SK-N-MC (cell line): Measurements from ENCODE around the gene KLHDC4.

Experiments used
- DNase-seq: peaks from one replicate; pipeline ENCODE4 v3.0.0-alpha.2; 2011; ENCODE audit warnings: low read depth, low spot score
- H3K27ac ChIP-seq: fragments of 200-600 bp; sonication (generic); 2 replicates; pipeline ENCODE4 v1.5.1; 2016; ENCODE audit warnings: mixed run types
- H3K36me3 ChIP-seq: fragments of 200-600 bp; sonication (generic); 2 replicates; pipeline ENCODE4 v1.6.1; 2017; ENCODE audit warnings: antibody characterized with exemption, low read length, mixed read lengths; ENCODE audit not compliant: insufficient read depth
- H3K4me3 ChIP-seq: fragments of 200-600 bp; sonication (generic); 2 replicates; pipeline ENCODE4 v1.5.1; 2016
- H3K9ac ChIP-seq: fragments of 200-600 bp; sonication (generic); 2 replicates; pipeline ENCODE4 v1.8.0; 2017; ENCODE audit warnings: mixed run types, mixed read lengths; ENCODE audit not compliant: insufficient read length
- H3K9me3 ChIP-seq: fragments of 200-600 bp; sonication (generic); 2 replicates; pipeline ENCODE4 v1.6.1; 2017; ENCODE audit warnings: low read depth, mild to moderate bottlenecking, antibody characterized with exemption, low read length, moderate library complexity, mixed read lengths
- EZH2 ChIP-seq: fragments of 200-600 bp; sonication (generic); IDR thresholded peaks from one replicate; pipeline ENCODE4 v1.6.1; 2017; ENCODE audit warnings: antibody characterized with exemption
- FOXP2 ChIP-seq: optimal IDR thresholded peaks from 2 replicates; pipeline ENCODE3; 2011; ENCODE audit warnings: mild to moderate bottlenecking, moderate library complexity; ENCODE audit not compliant: insufficient read depth; ENCODE audit errors: extremely low read length, control extremely low read depth
- POLR2AphosphoS5 ChIP-seq: IDR thresholded peaks from 2 replicates; pipeline ENCODE4 v1.6.1; 2012; ENCODE audit warnings: mild to moderate bottlenecking, low read depth, low read length, borderline replicate concordance

Gene KLHDC4

DNA sequence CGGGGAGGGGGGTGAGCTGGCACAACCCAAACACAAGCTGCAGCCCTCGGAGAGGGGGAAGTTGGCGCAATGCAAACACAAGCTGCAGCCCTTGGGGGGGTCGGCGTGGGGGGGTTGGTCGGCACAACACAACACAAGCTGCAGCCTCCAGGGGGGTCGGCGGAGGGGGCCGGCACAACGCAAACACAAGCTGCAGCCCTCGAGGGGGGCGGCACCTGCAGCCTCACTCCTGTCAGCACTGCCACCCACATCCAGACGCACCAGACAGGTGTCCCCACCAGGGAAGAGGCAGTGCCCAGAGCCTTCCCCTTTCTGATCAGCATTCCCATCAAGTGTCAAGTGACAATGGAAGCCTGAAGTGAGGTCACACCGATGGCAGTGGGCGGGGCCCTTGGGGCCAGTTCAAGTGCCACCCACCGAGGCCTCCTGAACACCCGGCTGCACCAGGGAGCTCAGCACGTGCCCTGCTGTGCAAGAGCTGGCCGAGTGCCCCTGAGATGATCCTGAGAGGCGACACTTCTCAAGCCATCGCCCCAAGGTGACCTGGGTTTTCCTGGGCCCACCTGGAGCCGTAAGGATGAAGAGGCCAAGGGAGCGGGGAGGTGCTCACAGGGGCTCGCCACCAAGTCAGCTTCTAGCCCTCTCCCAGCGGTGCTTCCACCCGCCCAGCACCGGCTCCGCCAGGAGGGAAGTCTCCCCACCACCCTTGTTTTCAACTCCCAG, 59.3 kb downstream of the KLHDC4 start:
- Histone ChIP-seq H3K9ac (no peak overlapping the region), H3K36me3 (no peaks in the 10 kb centered on the region), H3K27ac (no peak overlapping the region), H3K9me3 (no peaks in the 10 kb centered on the region), H3K4me3 (no peak overlapping the region)
- TF ChIP-seq POLR2AphosphoS5 (no peak), FOXP2 (no peak), EZH2 (no peak)
- DNase-seq: no peak

GRCh38 chr16:87705771-87706277, 60.0 kb downstream of the KLHDC4 start:
- DNase-seq: no peak
- Histone ChIP-seq H3K36me3 (no peaks in the 10 kb centered on the region), H3K9me3 (no peaks in the 10 kb centered on the region), H3K4me3 (no peak overlapping the region), H3K27ac (no peak overlapping the region), H3K9ac (no peak overlapping the region)
- TF ChIP-seq FOXP2: no peak
- no peak for TF ChIP-seq EZH2
- no peak for TF ChIP-seq POLR2AphosphoS5

DNA sequence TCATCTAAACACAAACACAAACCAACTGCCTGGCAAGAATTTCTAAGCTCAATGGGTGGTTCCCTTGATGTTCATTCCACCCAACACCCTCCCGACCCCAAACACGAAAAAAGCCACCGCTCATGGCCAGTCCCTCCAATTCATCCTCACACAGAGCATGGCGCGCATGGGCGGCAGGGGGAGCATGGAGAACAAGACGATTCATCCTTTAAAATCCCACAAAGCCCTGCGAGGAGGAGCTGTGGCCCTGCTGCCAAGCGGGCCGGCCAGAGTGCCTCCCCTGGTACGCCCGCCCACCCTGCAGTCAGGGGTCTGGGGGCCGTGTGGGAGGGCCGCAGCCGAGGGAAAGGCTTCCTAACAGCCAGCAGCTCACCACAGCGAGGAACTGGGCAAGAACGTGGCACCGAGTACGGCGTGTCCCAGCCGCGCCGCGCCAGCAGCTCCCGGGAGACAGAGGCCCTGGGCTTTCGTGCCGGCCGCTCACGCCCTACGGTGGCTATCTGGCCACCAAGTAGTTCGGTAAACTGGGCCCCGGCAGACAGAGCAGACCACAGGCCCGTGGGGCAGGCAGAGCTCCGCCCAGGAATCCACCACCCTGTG, 60.9 kb downstream of the KLHDC4 start:
- no peaks in the 10 kb centered on the region for H3K36me3 ChIP-seq
- no peak for DNase-seq
- TF ChIP-seq FOXP2 (no peak), EZH2 (no peak), POLR2AphosphoS5 (no peak)
- H3K27ac ChIP-seq: no peak overlapping the region
- H3K9me3 ChIP-seq: no peaks in the 10 kb centered on the region
- H3K4me3 ChIP-seq: no peak overlapping the region
- no peak overlapping the region for H3K9ac ChIP-seq

- Histone ChIP-seq H3K27ac (no peak overlapping the region), H3K9ac (no peak overlapping the region), H3K36me3 (no peaks in the 10 kb centered on the region), H3K4me3 (no peak overlapping the region), H3K9me3 (no peaks in the 10 kb centered on the region)
- TF ChIP-seq EZH2: no peak
- TF ChIP-seq POLR2AphosphoS5: no peak
- TF ChIP-seq FOXP2: no peak
- no peak for DNase-seq
Observed at GRCh38 chr16:87703835-87704375, 61.9 kb downstream of the KLHDC4 start.

DNA sequence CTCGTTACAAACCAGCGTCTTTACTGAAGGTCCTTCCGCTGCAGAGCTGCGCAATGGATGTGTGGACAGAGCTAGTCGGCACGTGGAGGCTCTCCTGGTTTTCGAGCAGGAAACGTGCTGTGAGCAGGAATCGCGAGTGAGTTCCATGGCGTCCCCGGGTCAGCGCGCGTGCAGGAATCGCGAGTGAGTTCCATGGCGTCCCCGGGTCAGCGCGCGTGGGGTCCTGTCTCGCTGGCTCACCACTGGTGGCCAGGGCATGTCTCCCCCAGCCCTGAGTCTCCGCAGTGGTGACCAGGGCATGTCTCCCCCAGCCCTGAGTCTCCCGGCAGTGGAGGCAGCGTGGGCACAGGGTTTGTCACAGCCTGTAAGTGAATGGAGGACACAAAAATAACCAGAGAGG, 62.7 kb downstream of the KLHDC4 start:
- Histone ChIP-seq H3K36me3 (no peaks in the 10 kb centered on the region), H3K4me3 (no peak overlapping the region), H3K9ac (no peak overlapping the region), H3K9me3 (no peaks in the 10 kb centered on the region), H3K27ac (no peak overlapping the region)
- no peak for DNase-seq
- no peak for TF ChIP-seq EZH2
- no peak for TF ChIP-seq POLR2AphosphoS5
- TF ChIP-seq FOXP2: no peak

GRCh38 chr16:87702325-87702811, 63.4 kb downstream of the KLHDC4 start:
- H3K4me3 ChIP-seq: no peak overlapping the region
- no peaks in the 10 kb centered on the region for H3K9me3 ChIP-seq
- H3K36me3 ChIP-seq: no peaks in the 10 kb centered on the region
- no peak overlapping the region for H3K9ac ChIP-seq
- TF ChIP-seq POLR2AphosphoS5 (no peak), EZH2 (no peak), FOXP2 (no peak)
- H3K27ac ChIP-seq: no peak overlapping the region
- no peak for DNase-seq

- TF ChIP-seq POLR2AphosphoS5: no peak
- no peak for DNase-seq
- Histone ChIP-seq H3K27ac (no peak overlapping the region), H3K4me3 (no peak overlapping the region), H3K9me3 (no peaks in the 10 kb centered on the region), H3K9ac (no peak overlapping the region), H3K36me3 (no peaks in the 10 kb centered on the region)
Observed at GRCh38 chr16:87701505-87701921, 64.3 kb downstream of the KLHDC4 start.

DNA sequence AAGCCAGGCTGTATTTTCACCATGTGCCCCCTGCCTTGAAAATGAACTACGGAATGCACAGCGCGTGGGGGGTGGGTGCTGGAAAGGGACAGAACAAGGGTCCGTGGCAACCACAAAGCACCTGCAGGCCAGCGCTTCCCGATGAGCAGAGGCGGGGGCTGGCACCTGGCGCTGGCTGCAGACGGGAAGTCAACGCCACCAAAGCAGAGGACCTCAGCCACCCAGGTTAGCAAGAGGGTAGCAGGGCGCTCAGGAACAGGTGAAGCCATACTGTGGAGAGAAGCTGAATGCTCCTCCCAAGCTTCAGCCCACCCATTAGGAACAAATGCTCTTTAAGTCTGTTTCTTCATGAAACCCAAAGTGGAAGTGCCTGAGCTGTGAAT, 64.7 kb downstream of the KLHDC4 start:
- Histone ChIP-seq H3K36me3 (no peaks in the 10 kb centered on the region), H3K4me3 (no peak overlapping the region), H3K9ac (no peak overlapping the region), H3K27ac (no peak overlapping the region), H3K9me3 (no peaks in the 10 kb centered on the region)
- no peak for DNase-seq
- TF ChIP-seq POLR2AphosphoS5 (no peak), EZH2 (no peak), FOXP2 (no peak)
